Measurements from ENCODE around the gene SETD7.

The SETD7 gene

GRCh38 chr4:139585473-139585872, 29.5 kb upstream of the SETD7 start:
- DNase-seq (ENCODE audit: low spot score): no peak
- TF ChIP-seq CTCF (IDR thresholded peaks at IDR 0.05; ENCODE audit: extremely low read depth, missing control alignments): no peak

DNA sequence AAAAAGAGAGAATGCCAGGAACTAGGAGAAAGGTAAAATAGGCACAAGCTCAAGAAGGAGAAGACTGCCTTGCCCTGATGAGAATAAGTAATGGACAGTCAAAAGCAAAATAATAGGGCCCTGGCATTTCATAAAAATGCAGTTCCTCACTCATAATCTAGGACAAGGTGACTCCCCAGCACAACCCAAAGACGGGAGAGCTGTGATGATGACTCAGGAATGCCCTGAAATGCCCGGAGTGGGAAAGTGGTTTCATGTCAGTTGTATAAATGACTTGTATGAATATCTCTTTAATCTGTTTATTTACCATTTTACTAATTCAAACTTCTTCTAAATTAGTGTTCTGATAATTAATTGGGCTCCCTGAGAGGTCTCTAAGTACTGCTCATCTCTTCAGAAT, 28.8 kb upstream of the SETD7 start:
- no peak for DNase-seq (ENCODE audit: low spot score)
- TF ChIP-seq CTCF (IDR thresholded peaks at IDR 0.05; ENCODE audit: extremely low read depth, missing control alignments): no peak

- DNase-seq (ENCODE audit: low spot score): no peak
- no peak for TF ChIP-seq CTCF (IDR thresholded peaks at IDR 0.05; ENCODE audit: extremely low read depth, missing control alignments)
These were observed 28.0 kb upstream of the SETD7 start for GRCh38 chr4:139584013-139584412.

DNA sequence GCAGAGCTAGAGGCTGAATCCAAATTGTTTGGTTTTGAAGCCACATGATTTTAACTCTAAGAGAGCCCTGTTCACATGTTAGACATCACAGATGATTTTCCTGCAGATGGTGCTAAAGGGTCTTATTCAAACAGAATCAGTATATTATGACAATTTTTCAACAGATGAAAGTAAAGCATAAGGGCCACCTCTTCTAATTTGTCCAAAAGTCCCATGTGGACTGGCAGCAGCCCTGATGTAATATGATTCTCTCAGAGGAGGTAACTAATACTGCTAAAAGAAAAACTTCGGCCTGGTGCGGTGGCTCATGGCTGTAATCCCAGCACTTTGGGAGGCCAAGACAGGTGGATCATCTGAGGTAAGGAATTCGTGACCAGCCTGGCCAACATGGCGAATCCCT, 26.0 kb upstream of the SETD7 start:
- TF ChIP-seq CTCF (IDR thresholded peaks at IDR 0.05; ENCODE audit: extremely low read depth, missing control alignments): no peak
- DNase-seq (ENCODE audit: low spot score): no peak

- TF ChIP-seq CTCF (IDR thresholded peaks at IDR 0.05; ENCODE audit: extremely low read depth, missing control alignments): no peak
- no peak for DNase-seq (ENCODE audit: low spot score)
These were observed 25.1 kb upstream of the SETD7 start for GRCh38 chr4:139581096-139581495.

GRCh38 chr4:139576219-139576618, 20.2 kb upstream of the SETD7 start:
- DNase-seq (ENCODE audit: low spot score): no peak
- no peak for TF ChIP-seq CTCF (IDR thresholded peaks at IDR 0.05; ENCODE audit: extremely low read depth, missing control alignments)

DNA sequence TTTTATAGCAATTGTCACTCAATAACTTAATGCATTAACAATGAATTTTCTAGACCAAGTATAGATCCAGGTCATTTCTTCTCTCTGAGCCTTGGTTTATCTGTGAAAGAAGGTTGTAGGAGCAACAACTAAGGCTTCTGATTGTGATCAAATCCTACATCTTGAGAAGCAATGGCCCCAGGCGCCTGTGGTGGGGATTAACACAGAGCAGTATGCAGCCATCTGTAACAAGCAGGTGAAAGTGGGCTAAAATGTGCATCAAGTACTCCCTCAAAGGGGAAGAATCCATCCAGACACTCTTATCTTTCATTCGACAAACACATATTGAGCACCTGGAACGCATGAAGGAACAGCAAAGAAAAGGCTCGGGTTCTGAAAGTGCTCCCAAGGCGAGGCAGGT, 19.1 kb upstream of the SETD7 start:
- DNase-seq (ENCODE audit: low spot score): no peak
- no peak for TF ChIP-seq CTCF (IDR thresholded peaks at IDR 0.05; ENCODE audit: extremely low read depth, missing control alignments)

Data from GM20000 (cell line).